AG09319 (cell line): ENCODE measurements around the gene GARRE1.
"Not testable (repeated sequence)": the region's sequence is repeated elsewhere in the genome, so short reads cannot be mapped to it uniquely, and the experiment has no call there.

Experiments used
- DNase-seq: peaks from one replicate; pipeline ENCODE4 v3.0.0-alpha.2; 2010; ENCODE audit warnings: low read depth; ENCODE audit errors: extremely low read depth
- CTCF ChIP-seq: IDR thresholded peaks from 2 replicates; pipeline ENCODE4 v1.5.1; 2011; ENCODE audit warnings: low read depth, mild to moderate bottlenecking, inconsistent platforms, low read length, moderate library complexity

Gene GARRE1

GRCh38 chr19:34275705-34276104 is 21.4 kb downstream of the GARRE1 start:
- TF ChIP-seq CTCF, result no peak
- DNase-seq, result no peak

GRCh38 chr19:34276614-34277013 is 22.3 kb downstream of the GARRE1 start:
- DNase-seq, result no peak
- no peak for TF ChIP-seq CTCF

- TF ChIP-seq CTCF, result no peak
- no peak for DNase-seq
Measured at GRCh38 chr19:34277244-34277643, 22.9 kb downstream of the GARRE1 start.

GRCh38 chr19:34278783-34279182 is 24.4 kb downstream of the GARRE1 start:
- no peak for DNase-seq

GRCh38 chr19:34281444-34281843 is 27.1 kb downstream of the GARRE1 start:
- DNase-seq, result not testable (repeated sequence)

More at GRCh38 chr19:34278783-34279182, 24.4 kb downstream of the GARRE1 start:
- no peak for TF ChIP-seq CTCF

- DNase-seq, result no peak
- TF ChIP-seq CTCF, result no peak
Measured at GRCh38 chr19:34282611-34283519, 28.5 kb downstream of the GARRE1 start.

- no peak for DNase-seq
- no peak for TF ChIP-seq CTCF
Measured at GRCh38 chr19:34284505-34284904, 30.2 kb downstream of the GARRE1 start.

GRCh38 chr19:34287662-34288140 is 33.3 kb downstream of the GARRE1 start:
- no peak for DNase-seq
- TF ChIP-seq CTCF, result no peak
